ENCODE results near the gene C10orf67. TPM values are rescaled to one million over a fixed set of nuclear protein-coding genes. Genes with fewer than 3 reads are reported as not detected.
"Not testable (repeated sequence)": the region's sequence is repeated elsewhere in the genome, so short reads cannot be mapped to it uniquely, and the experiment has no call there.

Gene C10orf67
- total RNA-seq, 1 donor from 2014 or later = 0.54 TPM

DNA sequence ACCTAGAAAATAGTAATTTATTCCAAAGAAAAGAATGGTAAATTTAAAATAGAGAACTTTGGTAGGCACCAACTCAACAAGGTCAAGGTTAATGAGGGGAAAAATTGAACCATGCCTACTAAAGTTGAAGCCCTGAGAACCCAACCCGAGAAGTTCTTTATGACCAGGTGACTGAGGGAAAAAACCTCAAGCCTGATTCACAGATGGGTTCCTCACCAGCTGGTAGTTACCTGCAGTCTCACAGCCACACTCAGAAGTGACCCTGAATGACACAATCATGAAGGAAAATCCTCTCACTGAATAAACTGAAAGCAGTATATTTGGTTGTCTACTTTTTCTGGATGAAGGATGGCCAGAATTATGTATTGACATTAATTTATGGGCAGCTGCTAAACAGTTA lies 7.0 kb downstream of the C10orf67 start:
- ATAC-seq (ENCODE audit: poor library complexity) (no peak), DNase-seq (no peak)
- intact Hi-C loops (cut with DNase I) = no loop called here

DNA sequence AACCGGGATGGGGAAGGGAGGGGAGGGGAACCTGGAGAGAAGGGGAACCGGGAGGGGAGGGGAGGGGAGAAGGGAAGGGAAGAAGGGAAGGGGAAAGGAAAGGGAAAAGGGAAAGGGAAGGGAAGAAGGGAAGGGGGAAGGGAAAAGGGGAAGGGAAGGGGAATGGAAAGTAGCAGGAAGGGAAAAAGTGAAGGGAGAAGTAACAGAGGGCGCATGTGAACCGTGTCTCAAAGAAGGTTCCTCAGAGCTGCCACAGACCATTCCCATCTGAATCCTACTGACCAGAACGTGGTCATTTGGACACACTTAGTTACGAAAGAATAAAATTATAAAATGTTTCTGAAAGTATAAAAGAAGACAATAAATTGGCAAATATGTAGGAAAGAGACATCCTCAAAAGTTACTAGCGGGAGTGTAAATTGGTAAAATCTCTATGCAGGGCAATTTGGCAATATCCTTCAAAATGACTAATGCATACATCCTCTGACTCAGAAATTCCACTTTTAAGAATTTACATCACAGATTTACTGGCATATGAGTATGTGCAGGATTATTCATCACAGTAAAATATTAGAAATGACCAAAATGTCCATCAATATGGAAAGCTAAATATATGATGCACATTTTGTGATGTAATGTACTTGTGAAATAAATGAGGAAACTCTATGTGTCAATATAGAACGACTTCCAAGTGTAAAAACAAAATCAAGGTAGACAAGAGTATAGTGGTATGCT lies 12.9 kb downstream of the C10orf67 start:
- ATAC-seq (ENCODE audit: poor library complexity) = no peak
- no peak for DNase-seq
- intact Hi-C loops (cut with DNase I) = no loop called here

DNA sequence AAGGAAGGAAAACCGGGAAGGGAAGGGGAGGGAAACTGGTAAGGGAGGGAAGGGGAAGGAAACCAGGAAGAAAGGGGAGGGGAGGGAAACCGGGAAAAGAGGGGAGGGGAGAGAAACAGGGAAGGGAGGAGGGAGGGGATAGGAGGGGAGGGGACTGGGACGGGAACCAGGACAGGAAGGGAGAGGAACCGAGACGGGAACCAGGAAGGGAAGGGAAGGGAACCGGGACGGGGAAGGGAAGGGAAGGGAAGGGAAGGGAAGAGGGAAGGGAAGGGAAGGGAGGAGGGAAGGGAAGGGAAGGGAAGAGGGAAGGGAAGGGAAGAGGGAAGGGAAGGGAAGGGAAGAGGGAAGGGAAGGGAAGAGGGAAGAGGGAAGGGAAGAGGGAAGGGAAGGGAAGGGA lies 13.6 kb downstream of the C10orf67 start:
- no peak for ATAC-seq (ENCODE audit: poor library complexity)
- no peak for DNase-seq
- intact Hi-C loops (cut with DNase I) = no loop called here

DNA sequence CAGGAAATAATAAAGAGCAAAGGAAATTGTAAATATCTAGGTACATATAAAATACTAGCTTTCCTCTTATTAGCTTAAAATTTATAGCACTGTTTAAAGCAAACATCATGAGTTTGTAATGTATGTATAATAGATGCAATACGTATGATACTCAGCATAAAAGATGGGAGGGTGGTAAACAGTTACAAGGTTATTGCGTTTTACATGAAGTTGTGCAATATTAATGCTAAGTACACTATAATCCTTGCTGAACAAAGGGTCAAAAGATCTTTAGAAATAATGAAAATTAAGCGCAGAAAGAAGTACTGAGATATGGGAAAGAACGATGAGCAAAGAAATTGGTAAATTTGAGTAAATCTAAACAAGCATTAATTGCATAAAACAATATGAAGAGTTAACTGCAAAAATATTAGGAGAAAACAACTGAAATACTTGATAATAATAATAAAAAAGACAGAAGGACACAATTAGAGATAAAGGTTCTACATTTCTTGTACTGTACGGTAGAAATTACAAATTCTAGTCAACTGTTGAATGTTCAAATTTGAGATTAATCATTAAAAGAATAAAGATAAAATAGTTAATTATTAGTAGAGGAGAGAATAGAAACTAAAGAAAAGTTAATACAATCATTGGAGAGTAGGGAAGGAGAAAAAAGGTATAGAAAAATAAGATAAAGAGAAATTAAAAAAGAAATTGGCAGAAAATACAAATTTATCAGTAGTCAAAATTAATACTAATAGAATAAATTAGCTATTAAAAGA lies 17.9 kb downstream of the C10orf67 start:
- ATAC-seq (ENCODE audit: poor library complexity) (no peak), DNase-seq (no peak)
- intact Hi-C loops (cut with DNase I) = no loop called here

DNA sequence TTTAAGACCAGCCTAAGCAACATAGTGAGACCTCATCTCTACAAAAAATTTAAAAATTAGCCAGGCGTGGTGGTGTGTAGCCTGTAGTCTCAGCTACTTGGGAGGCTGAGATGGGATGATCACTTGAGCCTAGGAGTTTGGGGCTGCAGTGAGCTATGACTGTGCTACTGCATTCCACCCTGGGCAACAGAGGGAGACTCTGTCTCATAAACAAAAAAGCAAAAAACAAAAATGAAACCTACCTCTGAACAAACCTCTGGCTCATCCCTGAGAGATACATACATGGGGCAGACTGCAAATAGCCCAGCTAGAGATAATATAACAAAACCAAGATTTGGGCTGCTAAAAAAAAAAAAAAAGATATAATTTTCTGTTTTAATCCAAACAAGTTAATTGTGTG lies 19.5 kb downstream of the C10orf67 start:
- intact Hi-C loops (cut with DNase I) = no loop called here
- ATAC-seq (ENCODE audit: poor library complexity) = peak; percentile 64

DNA sequence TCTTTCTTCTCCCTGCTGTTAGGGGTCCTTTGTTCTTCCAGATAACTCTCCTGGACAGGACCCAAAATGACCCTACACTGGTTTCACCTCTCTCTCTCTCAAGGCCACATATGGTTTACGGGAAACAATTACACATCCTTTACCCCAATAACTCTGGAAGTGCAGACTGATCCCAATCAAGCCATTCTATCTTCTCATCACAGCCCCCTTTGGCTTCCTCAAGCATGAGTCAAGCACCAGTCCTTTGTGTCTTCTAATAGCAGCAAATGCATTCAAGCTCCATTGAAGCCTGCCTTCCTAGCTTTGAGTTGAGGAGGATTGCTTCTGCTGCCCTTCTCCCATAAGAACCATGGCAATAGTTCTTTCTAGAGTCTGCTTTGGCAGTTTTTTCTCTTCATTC lies 20.2 kb downstream of the C10orf67 start:
- intact Hi-C loops (cut with DNase I) = no loop called here
- DNase-seq (no peak), ATAC-seq (ENCODE audit: poor library complexity) (no peak)

More for the DNA sequence above, 19.5 kb downstream of the C10orf67 start:
- DNase-seq = no peak

DNA sequence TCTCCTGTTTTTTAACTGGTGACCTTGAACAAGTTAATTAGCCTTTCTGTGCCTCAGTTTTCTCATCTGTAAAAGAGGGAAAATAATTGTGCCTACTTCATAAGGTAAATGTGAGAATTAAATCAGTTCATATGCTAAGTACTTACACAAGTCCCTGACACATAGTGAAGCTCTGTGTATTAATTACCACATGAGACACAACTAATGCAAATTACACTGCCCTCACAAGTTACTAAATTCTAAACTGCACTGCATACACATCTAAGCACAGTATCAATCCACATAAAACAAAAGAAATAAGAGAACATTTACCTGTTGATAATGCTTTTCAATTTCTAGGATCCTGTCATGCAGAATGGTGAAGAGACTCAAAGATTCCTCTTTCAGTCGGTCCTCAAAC lies 22.5 kb downstream of the C10orf67 start:
- intact Hi-C loops (cut with DNase I) = no loop called here
- ATAC-seq (ENCODE audit: poor library complexity) (no peak), DNase-seq (no peak)

DNA sequence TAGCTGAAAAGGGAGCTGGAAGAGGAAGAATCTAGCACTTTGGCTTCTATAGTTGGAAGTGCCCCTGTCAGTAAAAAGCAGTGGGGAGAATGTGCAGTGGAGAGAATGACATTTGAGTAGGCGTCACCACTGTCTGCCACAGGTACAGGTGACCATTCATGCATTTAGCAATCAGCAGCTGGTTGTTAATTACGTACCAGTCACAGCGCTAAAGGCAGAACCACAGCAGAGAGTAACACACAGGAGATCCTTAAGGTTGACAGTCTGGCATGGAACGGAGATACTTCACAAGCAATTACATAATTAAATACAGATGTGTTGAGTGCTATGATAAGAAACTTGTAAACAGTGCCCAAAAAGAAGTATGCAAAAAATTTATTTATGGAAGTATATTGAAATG lies 24.8 kb downstream of the C10orf67 start:
- DNase-seq (no peak), ATAC-seq (ENCODE audit: poor library complexity) (no peak)
- intact Hi-C loops (cut with DNase I) = loop anchor here (5.0 to 10.0 kb wide), 2 partner anchors 202 to 385 kb away; no protein-coding TSS in a partner anchor

DNA sequence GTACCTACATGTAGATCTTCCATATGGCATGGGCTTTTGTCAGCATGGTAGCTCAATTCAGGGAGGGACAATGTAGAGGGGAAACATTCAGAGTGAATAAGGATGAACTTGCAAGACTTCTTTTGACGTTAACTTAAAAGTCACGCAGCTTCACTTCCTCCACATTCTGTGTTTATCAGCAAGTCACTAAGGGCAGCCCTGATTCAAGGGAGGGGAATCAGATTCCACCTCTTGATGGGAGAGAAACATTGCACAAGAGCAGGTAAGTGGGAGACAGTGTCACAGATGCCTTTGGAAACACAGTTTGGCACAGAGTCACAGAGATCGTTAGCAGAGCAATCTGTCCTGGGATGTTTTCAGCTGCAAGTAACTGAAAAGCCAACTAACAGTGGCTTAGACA lies 26.2 kb downstream of the C10orf67 start:
- intact Hi-C loops (cut with DNase I) = loop anchor here (5.0 to 10.0 kb wide), 2 partner anchors 204 to 386 kb away; no protein-coding TSS in a partner anchor
- DNase-seq (no peak), ATAC-seq (ENCODE audit: poor library complexity) (no peak)

DNA sequence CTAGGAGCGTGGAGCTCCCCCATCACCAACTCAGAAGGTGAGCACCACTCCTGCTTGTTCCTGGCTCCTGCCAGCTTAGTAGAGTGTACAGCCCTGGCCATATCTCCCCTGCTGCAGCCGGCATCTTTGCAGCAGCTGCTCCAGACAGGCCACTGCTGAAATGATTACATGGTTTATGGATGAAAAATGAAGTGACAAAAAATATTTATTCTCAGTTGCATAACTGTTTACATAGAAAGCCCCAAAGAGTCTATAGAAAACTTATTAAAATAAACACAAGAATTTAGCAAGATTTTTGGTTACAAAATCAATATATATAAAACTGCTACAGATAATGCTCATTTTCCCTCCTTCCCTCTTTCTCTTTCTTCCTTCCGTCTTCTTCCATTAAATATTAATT lies 27.2 kb downstream of the C10orf67 start:
- DNase-seq = no peak
- intact Hi-C loops (cut with DNase I) = loop anchor here (5.0 to 10.0 kb wide), 2 partner anchors 205 to 387 kb away; no protein-coding TSS in a partner anchor
- ATAC-seq (ENCODE audit: poor library complexity) = no peak

DNA sequence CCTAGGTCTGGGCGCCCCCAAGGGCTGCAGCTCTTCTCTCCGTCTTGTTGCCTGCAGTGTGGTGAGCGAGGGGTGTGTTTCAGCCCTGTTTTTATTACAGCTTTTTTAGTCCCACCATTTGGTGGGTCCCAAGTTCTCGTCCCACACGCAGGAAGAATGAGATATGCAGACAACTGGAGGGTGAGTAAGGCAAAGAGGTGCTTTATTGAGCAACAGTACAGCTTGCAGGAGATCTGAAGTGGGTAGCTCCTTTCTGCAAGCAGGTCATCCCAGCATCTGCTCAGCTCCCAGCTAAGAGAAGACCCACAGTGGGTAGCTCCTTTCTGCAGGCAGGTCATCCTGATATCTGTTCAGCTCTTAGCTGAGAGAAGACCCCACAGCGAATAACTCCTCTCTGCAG lies 28.2 kb downstream of the C10orf67 start:
- no peak for DNase-seq
- intact Hi-C loops (cut with DNase I) = loop anchor here (5.0 to 10.0 kb wide), 2 partner anchors 206 to 388 kb away; no protein-coding TSS in a partner anchor
- ATAC-seq (ENCODE audit: poor library complexity) = no peak

DNA sequence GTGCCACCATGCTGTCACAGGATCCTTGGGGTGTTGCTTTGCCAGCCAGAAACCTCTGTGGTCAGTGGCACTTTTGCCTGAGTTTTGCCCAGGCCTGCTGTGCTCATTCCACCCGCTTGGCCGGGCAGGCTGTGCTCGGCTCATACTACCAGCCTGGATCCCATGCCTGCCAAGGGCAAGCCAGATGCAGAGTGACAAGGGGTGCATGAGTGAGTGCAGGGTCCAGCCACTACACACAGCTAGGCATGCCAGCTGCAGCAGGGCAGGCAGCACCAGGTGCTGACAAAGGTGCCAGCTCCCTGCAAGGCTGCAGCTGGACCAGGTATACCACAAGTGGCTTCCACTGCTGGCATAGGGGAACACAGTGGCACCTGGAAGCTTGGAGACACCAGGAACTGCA lies 28.6 kb downstream of the C10orf67 start:
- no peak for ATAC-seq (ENCODE audit: poor library complexity)
- intact Hi-C loops (cut with DNase I) = loop anchor here (5.0 to 10.0 kb wide), 2 partner anchors 206 to 389 kb away; no protein-coding TSS in a partner anchor
- DNase-seq = no peak

DNA sequence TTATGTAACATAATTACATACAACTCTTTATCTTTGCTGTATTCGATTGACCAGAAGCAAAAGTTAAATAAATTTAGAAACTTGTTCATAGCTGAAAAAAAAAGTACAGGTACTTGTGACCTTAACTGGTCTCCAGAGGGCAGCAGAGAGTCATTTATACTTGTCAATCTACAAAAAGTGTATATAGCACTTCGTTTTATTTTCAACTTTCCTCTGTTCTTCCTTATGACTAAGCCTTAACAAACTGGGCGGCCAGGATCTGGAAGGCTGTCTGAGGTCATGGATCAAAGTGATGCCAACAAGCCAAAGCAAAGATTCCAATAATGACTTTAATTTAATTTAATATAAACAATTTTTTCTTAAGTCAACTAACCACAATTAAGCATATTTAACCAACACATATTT lies 29.8 kb downstream of the C10orf67 start:
- intact Hi-C loops (cut with DNase I) = loop anchor here (5.0 to 10.0 kb wide), 2 partner anchors 207 to 390 kb away; no protein-coding TSS in a partner anchor
- ATAC-seq (ENCODE audit: poor library complexity) (peak; percentile 68), DNase-seq (no peak)

DNA sequence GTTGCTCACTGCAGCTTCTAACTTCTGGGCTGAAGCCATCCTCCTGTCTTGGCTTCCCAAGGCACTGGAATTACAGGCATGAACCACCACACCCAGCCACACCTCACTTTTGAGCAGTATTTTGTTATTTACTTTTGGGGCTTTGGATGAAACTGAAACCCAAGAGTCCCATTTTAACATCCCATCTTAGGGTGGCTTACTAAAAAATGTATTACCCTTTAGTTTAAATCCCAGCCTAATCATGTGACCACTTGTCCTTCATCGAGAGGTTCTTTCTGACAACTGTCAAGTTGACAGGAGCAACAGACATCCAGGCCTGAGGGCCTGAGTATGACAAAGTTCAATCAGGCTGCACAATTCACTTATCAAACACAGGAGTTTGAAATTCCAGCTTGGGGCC lies 33.6 kb downstream of the C10orf67 start:
- intact Hi-C loops (cut with DNase I) = loop anchor here (10.0 kb wide), 1 partner anchor 394 kb away; no protein-coding TSS in a partner anchor
- ATAC-seq (ENCODE audit: poor library complexity) (peak; percentile 50), DNase-seq (no peak)

DNA sequence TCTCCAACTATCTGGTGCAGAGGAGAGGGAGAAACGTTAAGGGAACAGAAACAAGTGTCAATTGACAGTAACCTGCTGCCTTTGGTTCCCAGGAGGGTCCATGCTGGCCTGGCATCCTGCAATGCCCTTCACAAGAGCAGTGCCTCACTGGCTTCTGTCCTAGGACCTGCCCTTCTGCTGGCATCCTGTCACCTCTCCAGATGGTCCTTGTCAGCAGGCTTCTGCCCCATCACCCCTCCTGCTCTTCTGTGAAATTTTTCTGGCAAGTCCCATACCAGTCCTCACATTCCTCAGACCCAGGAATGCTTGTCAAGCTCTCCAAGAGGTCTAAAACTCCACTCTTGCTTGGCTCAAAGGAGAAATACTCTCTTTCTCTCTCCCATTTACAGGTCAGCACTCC lies 34.2 kb downstream of the C10orf67 start:
- intact Hi-C loops (cut with DNase I) = loop anchor here (10.0 kb wide), 1 partner anchor 394 kb away; no protein-coding TSS in a partner anchor
- DNase-seq (peak; percentile 39), ATAC-seq (ENCODE audit: poor library complexity) (peak; percentile 80)

DNA sequence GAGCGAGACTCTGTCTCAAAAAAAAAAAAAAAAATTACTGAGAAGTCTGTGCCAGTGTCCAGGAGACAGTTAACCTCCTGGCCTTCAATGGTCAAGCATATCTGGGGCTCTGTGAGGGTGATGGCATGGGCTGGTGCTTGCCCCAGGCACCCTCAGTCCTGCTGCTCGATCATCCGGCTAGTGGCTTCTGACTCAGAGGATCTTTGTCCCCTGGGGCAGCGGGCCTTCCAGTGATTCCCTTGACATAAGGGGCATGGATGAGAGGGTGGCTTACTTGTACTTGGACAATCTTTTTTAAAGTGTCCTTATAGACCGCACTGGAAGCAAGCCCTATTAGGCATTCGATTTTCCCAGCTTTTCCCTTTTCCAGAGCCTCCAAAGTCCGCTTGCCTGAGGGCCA lies 44.6 kb downstream of the C10orf67 start:
- intact Hi-C loops (cut with DNase I); DNase-seq; ATAC-seq (ENCODE audit: poor library complexity): not testable (repeated sequence)

DNA sequence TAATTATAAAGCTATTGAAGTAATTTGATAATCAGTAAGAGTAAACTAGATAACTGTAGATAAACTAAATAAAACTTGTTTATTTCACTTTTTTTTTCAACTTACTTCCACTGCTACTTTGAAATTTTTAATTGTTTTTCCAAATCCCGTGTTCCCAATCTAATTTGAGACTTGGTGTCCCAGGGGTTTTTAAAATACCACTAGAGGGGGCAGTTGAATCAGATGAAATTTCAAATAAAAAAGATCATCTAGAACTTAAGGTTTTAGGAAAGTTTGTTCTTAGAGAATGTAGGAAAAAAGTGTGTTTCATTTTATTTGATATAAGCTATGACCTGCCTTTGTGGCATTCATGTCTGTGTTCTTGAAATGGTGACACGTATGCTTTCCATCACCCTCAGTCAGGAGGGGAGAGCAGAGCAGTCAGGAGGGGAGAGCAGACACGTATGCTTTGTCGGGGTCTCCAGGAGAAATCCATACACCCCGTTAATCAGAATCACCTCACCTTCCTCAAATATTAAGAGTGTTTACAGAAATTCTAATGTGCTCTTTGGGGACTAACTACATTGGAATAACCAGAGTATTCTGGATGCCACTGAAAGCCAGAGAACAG lies 49.9 kb downstream of the C10orf67 start:
- ATAC-seq (ENCODE audit: poor library complexity) (no peak), DNase-seq (no peak)
- intact Hi-C loops (cut with DNase I) = no loop called here

DNA sequence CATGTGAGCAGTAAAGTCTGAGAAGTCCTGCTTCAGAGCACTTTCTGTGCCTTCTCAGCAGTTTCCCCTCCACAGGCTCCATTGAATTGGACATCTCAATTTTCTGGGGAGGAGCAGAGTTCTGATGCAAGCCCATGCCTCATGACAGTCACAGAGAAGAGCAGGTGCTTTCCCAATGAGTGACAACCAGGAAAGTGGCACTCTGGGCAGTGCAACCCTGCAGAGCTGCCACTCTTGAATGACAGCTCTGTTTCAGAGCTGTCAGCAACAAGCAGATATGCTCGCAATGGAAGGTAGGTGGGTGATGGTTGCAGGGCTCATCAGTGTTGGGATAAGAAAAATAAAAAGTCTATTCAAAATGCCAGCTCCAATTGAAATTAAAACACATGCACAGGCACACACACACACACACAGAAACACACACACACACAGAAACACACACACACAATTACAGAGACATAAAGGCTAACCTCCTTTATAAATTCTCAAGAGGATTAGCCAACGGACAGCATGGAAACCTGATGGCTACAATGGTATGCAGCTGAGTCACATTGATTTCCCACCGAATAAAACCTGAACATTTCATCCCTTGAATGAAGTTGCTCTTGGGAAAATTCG lies 50.5 kb downstream of the C10orf67 start:
- DNase-seq (no peak), ATAC-seq (ENCODE audit: poor library complexity) (no peak)
- intact Hi-C loops (cut with DNase I) = no loop called here

All from Right ventricle myocardium superior (tissue), 1 donor.